ENCODE results near the gene PRKAR2B.
"Not testable (repeated sequence)": the region's sequence is repeated elsewhere in the genome, so short reads cannot be mapped to it uniquely, and the experiment has no call there.

GRCh38 chr7:107041764-107042163, 2.7 kb upstream of the PRKAR2B start:
- TF ChIP-seq, protein P1, sequence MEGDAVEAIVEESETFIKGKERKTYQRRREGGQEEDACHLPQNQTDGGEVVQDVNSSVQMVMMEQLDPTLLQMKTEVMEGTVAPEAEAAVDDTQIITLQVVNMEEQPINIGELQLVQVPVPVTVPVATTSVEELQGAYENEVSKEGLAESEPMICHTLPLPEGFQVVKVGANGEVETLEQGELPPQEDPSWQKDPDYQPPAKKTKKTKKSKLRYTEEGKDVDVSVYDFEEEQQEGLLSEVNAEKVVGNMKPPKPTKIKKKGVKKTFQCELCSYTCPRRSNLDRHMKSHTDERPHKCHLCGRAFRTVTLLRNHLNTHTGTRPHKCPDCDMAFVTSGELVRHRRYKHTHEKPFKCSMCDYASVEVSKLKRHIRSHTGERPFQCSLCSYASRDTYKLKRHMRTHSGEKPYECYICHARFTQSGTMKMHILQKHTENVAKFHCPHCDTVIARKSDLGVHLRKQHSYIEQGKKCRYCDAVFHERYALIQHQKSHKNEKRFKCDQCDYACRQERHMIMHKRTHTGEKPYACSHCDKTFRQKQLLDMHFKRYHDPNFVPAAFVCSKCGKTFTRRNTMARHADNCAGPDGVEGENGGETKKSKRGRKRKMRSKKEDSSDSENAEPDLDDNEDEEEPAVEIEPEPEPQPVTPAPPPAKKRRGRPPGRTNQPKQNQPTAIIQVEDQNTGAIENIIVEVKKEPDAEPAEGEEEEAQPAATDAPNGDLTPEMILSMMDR (IDR thresholded peaks at IDR 0.05; ENCODE audit: low read depth, low read length): not testable (repeated sequence)
- not testable (repeated sequence) for TF ChIP-seq POLR2A (IDR thresholded peaks at IDR 0.05; ENCODE audit: extremely low read depth, insufficient read length); MYC (IDR thresholded peaks at IDR 0.05; ENCODE audit: low read depth, low read length)
- TF ChIP-seq, protein P2, sequence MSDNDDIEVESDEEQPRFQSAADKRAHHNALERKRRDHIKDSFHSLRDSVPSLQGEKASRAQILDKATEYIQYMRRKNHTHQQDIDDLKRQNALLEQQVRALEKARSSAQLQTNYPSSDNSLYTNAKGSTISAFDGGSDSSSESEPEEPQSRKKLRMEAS (IDR thresholded peaks at IDR 0.05; ENCODE audit: low read depth, low read length): not testable (repeated sequence)

All from NB4 (cell line).